Measurements from ENCODE around the gene MRPL2.

GRCh38 chr6:43105538-43106222 lies 46.4 kb upstream of the MRPL2 start:
- TF ChIP-seq, protein P1, sequence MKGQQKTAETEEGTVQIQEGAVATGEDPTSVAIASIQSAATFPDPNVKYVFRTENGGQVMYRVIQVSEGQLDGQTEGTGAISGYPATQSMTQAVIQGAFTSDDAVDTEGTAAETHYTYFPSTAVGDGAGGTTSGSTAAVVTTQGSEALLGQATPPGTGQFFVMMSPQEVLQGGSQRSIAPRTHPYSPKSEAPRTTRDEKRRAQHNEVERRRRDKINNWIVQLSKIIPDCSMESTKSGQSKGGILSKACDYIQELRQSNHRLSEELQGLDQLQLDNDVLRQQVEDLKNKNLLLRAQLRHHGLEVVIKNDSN (IDR thresholded peaks at IDR 0.05) = no peak
- TF ChIP-seq REST (IDR thresholded peaks at IDR 0.05; ENCODE audit: low read depth) (no peak), TEAD4 (IDR thresholded peaks at IDR 0.05) (no peak), ZBTB7A (IDR thresholded peaks at IDR 0.05; ENCODE audit: low read depth) (no peak), TAF1 (IDR thresholded peaks at IDR 0.05; ENCODE audit: low read depth) (no peak), RAD21 (IDR thresholded peaks at IDR 0.05; ENCODE audit: low read depth) (no peak), NFIC (IDR thresholded peaks at IDR 0.05) (no peak), EP300 (IDR thresholded peaks at IDR 0.05; ENCODE audit: borderline replicate concordance) (no peak), CEBPB (IDR thresholded peaks at IDR 0.05) (no peak), EGR1 (IDR thresholded peaks at IDR 0.05) (no peak), CREB1 (IDR thresholded peaks at IDR 0.05; ENCODE audit: low read depth) (no peak), YY1 (IDR thresholded peaks at IDR 0.05; ENCODE audit: low read depth) (no peak), TCF12 (IDR thresholded peaks at IDR 0.05; ENCODE audit: low read depth) (no peak)
- TF ChIP-seq, protein P2, sequence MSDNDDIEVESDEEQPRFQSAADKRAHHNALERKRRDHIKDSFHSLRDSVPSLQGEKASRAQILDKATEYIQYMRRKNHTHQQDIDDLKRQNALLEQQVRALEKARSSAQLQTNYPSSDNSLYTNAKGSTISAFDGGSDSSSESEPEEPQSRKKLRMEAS (IDR thresholded peaks at IDR 0.05) = no peak
